ENCODE measurements around the gene RIPPLY2. TPM values are rescaled to one million over a fixed set of nuclear protein-coding genes. Genes with fewer than 3 reads are reported as not detected.
A peak's percentile ranks its signal among the peaks of the same experiment; 100 is the strongest.

Gene RIPPLY2
- polyA plus RNA-seq, 3 donors from 2014 or later = not detected

DNA sequence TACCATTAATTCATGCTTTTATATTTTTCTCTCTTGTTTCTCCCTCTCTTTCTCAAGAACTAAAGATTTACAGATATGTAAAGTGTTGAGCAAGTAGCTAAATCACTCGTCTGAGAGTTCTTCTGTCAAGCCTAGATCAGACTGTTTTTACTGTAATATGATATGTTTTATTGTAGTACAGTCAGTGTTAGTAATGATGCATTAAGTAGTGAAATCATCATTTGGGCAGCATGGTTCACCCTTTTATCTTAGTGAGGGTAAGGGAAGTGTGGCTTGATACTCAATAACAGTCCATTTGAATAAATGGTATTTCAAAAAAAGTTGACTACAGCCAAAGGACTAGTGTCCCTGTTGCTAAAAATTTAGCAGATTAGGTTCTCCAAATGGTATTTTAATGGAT, 15.5 kb downstream of the RIPPLY2 start:
- Mint-ChIP-seq H3K27me3 (ENCODE audit: low read depth in 3 of 3) (no peaks in the 10 kb centered on the region), H3K4me3 (no peak overlapping the region), H3K27ac (no peak overlapping the region), H3K9me3 (no peaks in the 10 kb centered on the region), H3K4me1 (peaks cover 17 to 32% of the 10 kb centered on the region in 2 donors), H3K36me3 (peaks cover 12 to 15% (median 14%) of the 10 kb centered on the region in 3 donors)
- DNase-seq = no peak

DNA sequence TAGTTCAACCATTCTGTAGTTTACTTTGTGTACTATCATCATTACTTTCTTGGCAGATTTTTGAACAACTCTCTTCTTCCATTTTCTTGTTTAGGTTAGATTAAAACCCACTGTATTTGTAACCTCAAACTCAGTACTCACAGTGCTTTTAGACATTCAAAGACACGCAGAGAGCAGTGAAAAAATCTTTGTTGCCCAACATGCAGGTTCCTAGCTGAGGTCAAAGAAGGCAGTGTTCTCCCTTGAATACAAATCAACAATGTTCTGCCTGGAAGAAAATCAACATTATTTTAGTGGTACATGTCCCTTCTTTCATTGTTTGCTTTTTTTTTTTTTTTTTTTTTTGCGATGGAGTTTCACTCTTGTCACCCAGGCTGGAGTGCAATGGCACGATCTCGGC, 17.5 kb downstream of the RIPPLY2 start:
- no peak overlapping the region for H3K4me3 Mint-ChIP-seq
- peak overlapping the region in 1 of 6 donors; percentile 11 for H3K27ac Mint-ChIP-seq
- no peak for DNase-seq
- no peaks in the 10 kb centered on the region for H3K9me3 Mint-ChIP-seq
- peaks cover 12 to 17% (median 15%) of the 10 kb centered on the region in 3 donors for H3K36me3 Mint-ChIP-seq
- peaks cover 22 to 41% of the 10 kb centered on the region in 2 donors for H3K4me1 Mint-ChIP-seq
- no peaks in the 10 kb centered on the region for H3K27me3 Mint-ChIP-seq (ENCODE audit: low read depth in 3 of 3)

DNA sequence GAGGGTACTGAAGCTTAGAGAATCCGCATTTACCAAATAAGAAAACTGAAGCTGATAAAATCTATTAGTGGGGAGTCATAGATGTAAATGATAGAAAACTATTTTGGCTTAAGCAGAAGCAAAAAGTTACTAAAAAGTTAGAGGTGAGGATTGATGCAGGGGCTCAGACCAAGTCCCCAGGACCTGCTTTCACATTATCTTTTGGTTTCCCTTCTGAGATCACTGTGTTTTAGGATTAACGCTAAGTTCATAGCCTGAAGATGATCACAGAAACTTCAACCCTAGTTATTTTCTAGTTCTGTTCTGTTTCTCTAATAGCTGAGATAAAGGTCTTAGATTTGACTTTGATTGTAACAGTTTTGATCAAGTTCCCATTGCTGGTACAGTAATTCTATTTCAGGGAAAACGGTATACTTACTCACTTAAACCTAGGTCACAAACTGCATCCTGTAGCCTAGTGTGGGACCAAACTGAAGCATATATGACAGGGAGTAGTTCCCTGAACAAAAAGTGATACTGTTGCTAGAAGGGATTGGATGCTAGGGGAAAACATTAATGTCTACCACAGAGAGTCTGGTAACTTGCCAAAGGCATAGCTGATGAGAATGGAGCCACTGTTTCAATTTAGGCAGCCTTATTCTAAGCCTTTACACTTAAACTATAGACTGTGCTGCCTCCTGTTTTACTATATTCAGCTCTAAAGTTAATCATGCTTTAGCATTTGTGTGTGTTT, 19.4 kb downstream of the RIPPLY2 start:
- Mint-ChIP-seq H3K27ac (no peak overlapping the region), H3K4me3 (peak overlapping the region in 2 of 5 donors; percentile 10 to 33), H3K36me3 (peaks cover 3 to 10% (median 7%) of the 10 kb centered on the region in 3 donors)

DNA sequence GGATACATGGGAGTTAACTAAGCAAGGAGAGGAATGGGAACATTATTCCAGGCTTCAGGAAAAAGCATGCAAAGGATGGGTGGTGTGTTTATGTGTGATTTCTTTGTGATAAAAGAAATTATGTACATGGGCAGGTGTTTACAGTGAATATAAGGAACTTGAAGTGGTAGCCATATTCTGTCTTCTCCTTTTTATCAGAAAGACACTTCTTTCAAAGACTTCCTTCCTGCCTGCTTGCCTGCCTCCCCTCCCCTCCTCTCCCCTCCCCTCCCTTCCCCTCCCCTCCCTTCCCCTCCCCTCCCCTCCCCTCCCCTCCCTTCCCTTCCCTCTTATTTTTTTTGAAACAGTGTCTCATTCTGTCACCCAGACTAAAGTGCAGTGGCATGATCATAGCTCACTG, 20.7 kb downstream of the RIPPLY2 start:
- Mint-ChIP-seq H3K9me3 (no peaks in the 10 kb centered on the region), H3K4me1 (peaks cover 21 to 58% of the 10 kb centered on the region in 2 donors), H3K27ac (peak overlapping the region in 1 of 6 donors; percentile 76), H3K4me3 (no peak overlapping the region), H3K36me3 (peaks cover 0 to 10% (median 0%) of the 10 kb centered on the region in 3 donors), H3K27me3 (ENCODE audit: low read depth in 3 of 3) (peaks cover 0 to 2% (median 0%) of the 10 kb centered on the region in 3 donors)
- DNase-seq = no peak

More for the DNA sequence above, 19.4 kb downstream of the RIPPLY2 start:
- H3K9me3 Mint-ChIP-seq = no peaks in the 10 kb centered on the region
- H3K4me1 Mint-ChIP-seq = peaks cover 16 to 53% of the 10 kb centered on the region in 2 donors
- DNase-seq = no peak
- no peaks in the 10 kb centered on the region for H3K27me3 Mint-ChIP-seq (ENCODE audit: low read depth in 3 of 3)

DNA sequence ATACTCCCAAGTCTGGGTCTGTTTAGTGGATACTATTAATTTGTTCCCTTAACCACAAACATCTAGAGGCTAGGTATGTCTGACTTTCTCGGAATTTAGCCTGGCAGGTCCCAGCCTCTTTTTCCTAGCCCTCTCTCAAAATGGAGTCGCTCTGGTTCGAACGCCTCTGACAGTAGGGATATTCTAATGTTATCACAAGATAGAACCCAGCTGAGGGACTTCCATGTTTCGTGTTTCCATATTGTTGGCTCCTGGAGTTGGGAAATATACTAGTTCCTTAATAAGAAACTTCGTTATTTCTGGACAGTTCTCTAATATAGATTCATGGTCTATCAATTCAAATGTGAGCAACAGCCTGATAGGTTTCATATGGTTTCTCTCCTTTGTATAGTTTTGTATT, 22.7 kb downstream of the RIPPLY2 start:
- Mint-ChIP-seq H3K9me3 (no peaks in the 10 kb centered on the region), H3K27ac (peak overlapping the region in 1 of 6 donors; percentile 6), H3K4me1 (peaks cover 35 to 78% of the 10 kb centered on the region in 2 donors)

DNA sequence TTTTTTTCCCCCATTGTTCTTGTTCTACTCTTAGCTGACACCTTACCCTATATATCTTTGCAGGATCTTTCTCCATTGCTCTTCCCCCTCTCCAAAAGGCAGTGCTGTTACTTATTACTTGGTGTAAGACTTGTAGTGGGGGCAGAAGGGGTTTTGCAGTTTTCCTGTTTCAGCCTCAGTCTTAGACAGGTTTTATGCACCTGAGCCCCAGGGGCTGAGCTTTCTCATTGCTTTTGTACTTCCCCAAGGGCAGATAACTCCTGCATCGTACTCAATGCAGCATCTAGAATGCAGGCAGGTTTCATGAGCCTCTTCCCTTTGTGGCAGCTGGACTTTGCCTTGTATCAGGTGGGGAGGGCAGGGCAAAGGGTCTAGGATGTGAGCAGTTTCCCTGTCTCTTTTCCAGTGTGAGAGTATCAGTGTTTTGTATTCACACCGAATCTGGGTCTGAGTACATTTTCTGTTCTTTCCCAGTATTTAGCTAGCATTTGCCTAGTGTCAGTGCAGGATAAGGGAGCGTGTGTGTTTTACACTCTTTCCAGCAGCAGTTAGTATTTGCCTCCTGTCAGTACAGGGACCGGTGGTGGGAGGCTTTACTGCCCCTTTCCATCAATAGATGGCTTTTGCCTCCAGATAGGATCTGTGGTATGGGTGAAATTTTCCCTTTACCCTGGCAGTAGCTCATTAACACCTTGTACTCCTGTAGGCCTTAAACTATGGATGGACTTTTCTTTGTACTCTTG, 25.9 kb downstream of the RIPPLY2 start:
- H3K4me3 Mint-ChIP-seq = no peak overlapping the region
- H3K36me3 Mint-ChIP-seq = peaks cover 0 to 4% (median 0%) of the 10 kb centered on the region in 3 donors
- peaks cover 0 to 2% (median 2%) of the 10 kb centered on the region in 3 donors for H3K27me3 Mint-ChIP-seq (ENCODE audit: low read depth in 3 of 3)
- no peak overlapping the region for H3K27ac Mint-ChIP-seq
- peaks cover 23 to 58% of the 10 kb centered on the region in 2 donors for H3K4me1 Mint-ChIP-seq
- no peak for DNase-seq
- no peaks in the 10 kb centered on the region for H3K9me3 Mint-ChIP-seq

More for the DNA sequence above, 22.7 kb downstream of the RIPPLY2 start:
- peaks cover 0 to 2% (median 1%) of the 10 kb centered on the region in 3 donors for H3K27me3 Mint-ChIP-seq (ENCODE audit: low read depth in 3 of 3)
- peaks cover 0 to 7% (median 0%) of the 10 kb centered on the region in 3 donors for H3K36me3 Mint-ChIP-seq
- no peak overlapping the region for H3K4me3 Mint-ChIP-seq
- no peak for DNase-seq

DNA sequence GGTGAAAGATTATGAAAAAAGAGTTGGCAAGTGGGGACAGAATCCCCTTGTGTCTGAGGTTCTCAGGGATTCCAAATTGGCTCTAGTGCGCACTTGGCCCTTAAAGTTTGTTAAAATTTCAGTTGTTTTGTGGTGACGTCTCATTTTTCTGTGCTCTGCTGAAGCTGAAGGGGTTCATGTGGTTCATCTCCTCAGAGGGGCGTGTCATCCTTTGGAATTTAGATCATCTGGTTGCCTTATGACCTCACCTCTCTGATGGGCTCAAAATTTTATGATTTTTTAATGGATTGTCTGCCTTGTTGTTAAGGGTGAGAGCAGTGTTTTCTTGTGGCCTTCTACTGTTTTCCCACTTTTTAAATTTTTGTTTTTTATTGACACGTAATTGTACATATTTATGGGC, 26.6 kb downstream of the RIPPLY2 start:
- Mint-ChIP-seq H3K36me3 (no peaks in the 10 kb centered on the region), H3K9me3 (no peaks in the 10 kb centered on the region), H3K4me1 (peaks cover 26 to 58% of the 10 kb centered on the region in 2 donors), H3K27me3 (ENCODE audit: low read depth in 3 of 3) (peaks cover 0 to 2% (median 2%) of the 10 kb centered on the region in 3 donors), H3K27ac (peak overlapping the region in 1 of 6 donors; percentile 17), H3K4me3 (no peak overlapping the region)
- no peak for DNase-seq

DNA sequence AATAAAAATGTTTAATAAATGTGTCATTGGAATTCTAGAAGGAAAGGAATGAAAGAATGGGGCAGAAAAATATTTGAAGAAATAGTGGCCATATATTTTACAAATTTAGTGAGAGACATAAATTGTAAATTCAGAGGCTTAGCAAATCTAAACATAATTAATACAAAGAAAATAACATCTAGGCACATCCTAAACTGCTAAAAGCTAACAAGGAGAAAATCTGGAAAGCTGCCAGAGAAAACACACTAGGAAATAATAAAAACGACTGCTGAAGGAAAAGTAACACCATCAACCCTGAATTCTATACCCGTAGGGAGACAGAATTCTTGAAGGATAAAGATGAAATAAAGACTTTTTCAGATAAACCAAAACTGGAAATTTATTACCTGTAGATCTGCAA, 30.1 kb downstream of the RIPPLY2 start:
- Mint-ChIP-seq H3K4me1 (peaks cover 26 to 41% of the 10 kb centered on the region in 2 donors), H3K36me3 (no peaks in the 10 kb centered on the region), H3K27me3 (ENCODE audit: low read depth in 3 of 3) (peaks cover 0 to 2% (median 2%) of the 10 kb centered on the region in 3 donors), H3K4me3 (no peak overlapping the region), H3K27ac (no peak overlapping the region), H3K9me3 (no peaks in the 10 kb centered on the region)
- no peak for DNase-seq

DNA sequence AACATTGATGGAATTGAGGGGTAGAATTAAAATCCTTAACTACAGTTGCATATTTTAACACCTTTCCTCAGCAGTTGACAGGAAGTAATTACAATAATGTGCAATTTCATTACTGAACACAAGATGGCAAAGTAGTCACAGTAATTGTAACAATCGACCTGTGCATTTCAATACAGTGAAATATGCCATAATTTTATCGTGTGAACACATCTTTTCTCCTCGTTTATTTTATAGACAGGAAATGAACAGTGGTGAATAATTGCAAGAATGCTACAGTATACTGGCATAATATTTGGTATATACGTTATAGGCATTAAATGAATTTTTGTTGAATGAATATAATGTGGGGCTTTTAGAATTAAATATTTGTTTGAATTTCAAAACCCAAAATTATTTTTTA, 31.4 kb downstream of the RIPPLY2 start:
- Mint-ChIP-seq H3K27ac (no peak overlapping the region), H3K27me3 (ENCODE audit: low read depth in 3 of 3) (peaks cover 0 to 2% (median 2%) of the 10 kb centered on the region in 3 donors), H3K9me3 (no peaks in the 10 kb centered on the region), H3K4me3 (no peak overlapping the region), H3K4me1 (peaks cover 20 to 43% of the 10 kb centered on the region in 2 donors), H3K36me3 (no peaks in the 10 kb centered on the region)
- DNase-seq = peak; percentile 34 to 35 (median 34)

DNA sequence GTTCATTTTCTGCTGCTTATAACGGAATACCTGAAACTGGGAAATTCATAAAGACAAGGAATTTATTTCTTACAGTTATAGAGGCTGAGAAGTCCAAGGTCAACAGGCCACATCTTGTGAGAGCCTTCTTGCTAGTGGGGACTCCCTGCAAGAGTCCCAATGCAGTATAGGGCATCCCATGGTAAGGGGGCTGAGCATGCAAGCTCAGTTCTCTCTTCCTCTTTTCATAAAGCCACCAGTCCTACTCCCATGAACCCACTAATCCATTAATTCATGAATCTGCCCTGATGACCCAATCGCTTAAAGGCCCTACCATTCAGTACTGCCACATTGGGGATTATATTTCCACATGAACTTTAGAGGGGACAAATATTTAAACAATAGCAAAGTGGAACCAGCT, 32.8 kb downstream of the RIPPLY2 start:
- no peak overlapping the region for H3K4me3 Mint-ChIP-seq
- peaks cover 18 to 38% of the 10 kb centered on the region in 2 donors for H3K4me1 Mint-ChIP-seq

DNA sequence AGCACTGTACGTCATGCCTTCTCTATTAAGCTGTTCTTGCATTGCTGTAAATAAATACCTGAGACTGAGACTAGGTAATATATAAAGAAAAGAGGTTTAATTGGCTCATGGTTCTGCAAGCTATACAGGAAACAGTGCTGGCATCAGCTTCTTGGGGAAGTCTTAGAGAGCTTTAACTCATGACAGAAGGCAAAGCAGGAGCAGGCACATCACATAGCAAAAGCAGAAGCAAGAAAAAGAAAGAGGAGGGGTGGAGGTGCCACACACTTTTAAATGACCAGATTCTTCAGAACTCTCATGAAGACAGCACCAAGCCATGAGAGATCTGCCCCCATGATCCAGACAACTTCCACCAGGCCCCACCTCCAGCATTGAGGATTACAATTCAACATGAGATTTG, 36.5 kb downstream of the RIPPLY2 start:
- Mint-ChIP-seq H3K9me3 (no peaks in the 10 kb centered on the region), H3K36me3 (peaks cover 0 to 3% (median 0%) of the 10 kb centered on the region in 3 donors), H3K4me3 (no peak overlapping the region), H3K27me3 (ENCODE audit: low read depth in 3 of 3) (peaks cover 0 to 2% (median 0%) of the 10 kb centered on the region in 3 donors), H3K27ac (no peak overlapping the region), H3K4me1 (peaks cover 18 to 51% of the 10 kb centered on the region in 2 donors)
- no peak for DNase-seq

More for the DNA sequence above, 32.8 kb downstream of the RIPPLY2 start:
- H3K27ac Mint-ChIP-seq = peak overlapping the region in 1 of 6 donors; percentile 23
- H3K36me3 Mint-ChIP-seq = no peaks in the 10 kb centered on the region
- no peak for DNase-seq
- H3K27me3 Mint-ChIP-seq (ENCODE audit: low read depth in 3 of 3) = peaks cover 0 to 2% (median 0%) of the 10 kb centered on the region in 3 donors
- H3K9me3 Mint-ChIP-seq = no peaks in the 10 kb centered on the region

DNA sequence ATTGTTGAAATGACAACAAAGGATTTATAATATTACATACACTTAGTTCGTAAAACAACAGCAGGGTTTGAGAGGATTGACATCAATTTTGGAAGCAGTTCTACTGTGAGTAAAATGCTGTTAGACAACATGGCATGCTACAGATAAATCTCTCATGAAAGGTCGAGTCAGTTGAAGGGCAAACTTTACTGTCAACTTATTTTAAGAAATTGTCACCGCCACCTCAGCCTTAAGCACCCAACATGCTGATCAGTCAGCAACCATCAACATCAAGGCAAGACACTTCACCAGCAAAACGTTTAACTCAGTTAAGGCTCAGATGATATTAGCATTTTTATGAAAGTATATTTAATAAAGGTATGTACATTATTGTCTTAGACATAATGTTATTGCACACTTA, 37.4 kb downstream of the RIPPLY2 start:
- Mint-ChIP-seq H3K4me1 (peaks cover 17 to 52% of the 10 kb centered on the region in 2 donors), H3K9me3 (no peaks in the 10 kb centered on the region), H3K27ac (no peak overlapping the region), H3K27me3 (ENCODE audit: low read depth in 3 of 3) (peaks cover 0 to 2% (median 0%) of the 10 kb centered on the region in 3 donors), H3K4me3 (no peak overlapping the region), H3K36me3 (peaks cover 0 to 3% (median 0%) of the 10 kb centered on the region in 3 donors)
- no peak for DNase-seq

DNA sequence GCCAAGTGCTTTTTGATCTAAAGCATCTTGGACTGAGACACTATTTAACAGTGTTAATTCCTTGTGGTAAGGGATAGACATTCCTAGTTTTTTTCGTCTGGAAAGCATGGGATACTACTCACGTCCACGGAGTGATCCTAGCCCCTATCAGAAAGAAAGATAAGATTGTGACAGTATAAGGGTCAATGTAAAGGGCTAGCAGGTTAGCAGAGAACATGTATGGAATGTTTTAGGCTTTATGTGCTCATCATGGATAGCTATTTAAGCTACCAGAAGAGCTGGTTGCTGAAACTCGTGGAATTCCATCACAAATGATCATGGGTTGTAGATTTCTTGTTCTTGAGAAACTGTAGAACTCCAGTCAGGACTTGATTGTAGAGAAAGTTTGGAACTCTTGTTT, 38.4 kb downstream of the RIPPLY2 start:
- no peak overlapping the region for H3K27ac Mint-ChIP-seq
- H3K36me3 Mint-ChIP-seq = peaks cover 0 to 3% (median 3%) of the 10 kb centered on the region in 3 donors
- peaks cover 20 to 62% of the 10 kb centered on the region in 2 donors for H3K4me1 Mint-ChIP-seq
- H3K4me3 Mint-ChIP-seq = no peak overlapping the region
- H3K27me3 Mint-ChIP-seq (ENCODE audit: low read depth in 3 of 3) = peaks cover 0 to 2% (median 0%) of the 10 kb centered on the region in 3 donors
- DNase-seq = no peak
- H3K9me3 Mint-ChIP-seq = peaks cover 0 to 3% (median 0%) of the 10 kb centered on the region in 6 donors

DNA sequence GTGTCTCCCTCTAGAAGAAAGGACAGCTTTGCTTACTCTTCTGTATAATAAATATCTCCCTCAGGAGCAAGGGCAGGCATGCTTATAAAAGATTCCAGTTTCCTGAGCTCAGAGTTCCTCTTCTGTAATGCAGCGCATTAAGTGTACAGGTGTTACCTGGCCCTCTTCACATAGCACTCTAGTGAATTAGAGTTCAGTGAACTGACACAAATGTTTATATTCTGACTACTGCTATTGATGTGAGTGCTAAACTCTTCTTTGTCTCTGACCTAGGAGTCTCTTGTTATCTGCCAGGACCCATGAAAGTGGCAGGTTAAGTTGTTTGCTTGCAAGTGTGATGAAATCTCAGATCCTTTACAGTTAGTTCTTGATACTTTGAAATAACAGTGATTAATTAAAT, 39.9 kb downstream of the RIPPLY2 start:
- H3K27ac Mint-ChIP-seq = peak overlapping the region in 1 of 6 donors; percentile 39
- H3K4me3 Mint-ChIP-seq = no peak overlapping the region
- H3K27me3 Mint-ChIP-seq (ENCODE audit: low read depth in 3 of 3) = peaks cover 0 to 2% (median 0%) of the 10 kb centered on the region in 3 donors
- DNase-seq = no peak
- H3K36me3 Mint-ChIP-seq = peaks cover 0 to 3% (median 3%) of the 10 kb centered on the region in 3 donors
- H3K9me3 Mint-ChIP-seq = peaks cover 0 to 7% (median 0%) of the 10 kb centered on the region in 6 donors
- H3K4me1 Mint-ChIP-seq = peaks cover 22 to 64% of the 10 kb centered on the region in 2 donors

Data from immature natural killer cell (primary cell).